ENCODE measurements around the gene EIF4G3. TPM values are rescaled to one million over a fixed set of nuclear protein-coding genes. Genes with fewer than 3 reads are reported as not detected.
A peak's percentile ranks its signal among the peaks of the same experiment; 100 is the strongest.

The EIF4G3 gene
- polyA plus RNA-seq, 4 donors = 10.8 to 32.1 (median 20.1) TPM

DNA sequence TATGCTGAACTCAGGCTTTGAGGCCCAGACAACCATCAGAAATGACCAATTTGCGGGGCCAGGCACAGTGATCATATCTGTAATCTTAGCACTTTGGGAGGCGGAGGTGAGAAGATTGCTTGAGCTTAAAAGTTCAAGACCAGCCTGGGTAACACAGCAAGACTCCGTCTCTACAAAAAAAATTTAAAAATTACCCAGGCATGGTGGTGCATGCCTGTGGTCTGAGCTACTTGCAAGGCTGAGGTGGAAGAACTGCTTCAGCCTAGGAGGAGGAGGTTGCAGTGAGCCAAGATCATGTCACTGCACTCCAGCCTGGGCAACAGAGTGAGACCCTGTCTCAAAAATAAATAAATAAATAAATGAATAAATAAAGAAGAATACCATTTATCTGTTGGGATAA is 156.5 kb downstream of the EIF4G3 start:
- Histone ChIP-seq H3K36me3 (ENCODE audit: control insufficient read depth in 3 of 3, insufficient read depth in 2 of 3, low read depth in 1 of 3, low read length in 3 of 3) (no peaks in the 10 kb centered on the region), H3K9me3 (ENCODE audit: control insufficient read depth in 2 of 2, insufficient read depth in 1 of 2, low read depth in 1 of 2, low read length in 1 of 2) (no peaks in the 10 kb centered on the region), H3K4me3 (ENCODE audit: low read depth in 1 of 3, low read length in 3 of 3) (no peak overlapping the region), H3K27ac (ENCODE audit: low read depth in 1 of 3, low read length in 2 of 3) (no peak overlapping the region), H3K4me1 (ENCODE audit: control insufficient read depth in 3 of 3, insufficient read depth in 2 of 3, low read depth in 1 of 3, low read length in 2 of 3) (peaks cover 0 to 4% (median 0%) of the 10 kb centered on the region in 3 donors), H3K27me3 (ENCODE audit: control insufficient read depth in 3 of 3, insufficient read depth in 3 of 3, low read length in 3 of 3) (no peaks in the 10 kb centered on the region)
- WGBS, 3 donors = 90 to 96% (median 96%) methylated on average over 3 of the region's 3 CpGs
- no peak for FAIRE-seq
- DNase-seq = no peak

DNA sequence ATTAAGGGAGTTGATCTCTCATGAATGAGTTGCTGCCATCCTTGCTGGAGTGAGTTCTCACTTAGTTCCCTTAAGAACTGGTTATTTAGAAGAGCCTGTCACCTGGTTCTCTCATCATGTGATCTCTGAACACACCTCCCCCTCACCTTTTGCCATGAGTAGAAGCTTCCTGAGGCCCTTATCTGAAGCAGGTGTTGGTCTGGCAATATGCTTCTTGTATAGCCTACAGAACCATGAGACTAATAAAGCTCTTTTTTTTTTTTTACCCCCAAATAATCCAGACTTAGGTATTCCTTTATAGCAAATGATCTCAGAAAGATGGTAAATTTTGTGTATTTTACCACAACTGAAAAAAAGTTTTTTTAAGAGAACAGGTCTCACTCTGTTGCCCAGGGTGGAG is 158.0 kb downstream of the EIF4G3 start:
- Histone ChIP-seq H3K4me3 (ENCODE audit: low read depth in 1 of 3, low read length in 3 of 3) (no peak overlapping the region), H3K9me3 (ENCODE audit: control insufficient read depth in 2 of 2, insufficient read depth in 1 of 2, low read depth in 1 of 2, low read length in 1 of 2) (no peaks in the 10 kb centered on the region), H3K27ac (ENCODE audit: low read depth in 1 of 3, low read length in 2 of 3) (no peak overlapping the region), H3K36me3 (ENCODE audit: control insufficient read depth in 3 of 3, insufficient read depth in 2 of 3, low read depth in 1 of 3, low read length in 3 of 3) (no peaks in the 10 kb centered on the region), H3K4me1 (ENCODE audit: control insufficient read depth in 3 of 3, insufficient read depth in 2 of 3, low read depth in 1 of 3, low read length in 2 of 3) (peaks cover 0 to 5% (median 0%) of the 10 kb centered on the region in 3 donors), H3K27me3 (ENCODE audit: control insufficient read depth in 3 of 3, insufficient read depth in 3 of 3, low read length in 3 of 3) (no peaks in the 10 kb centered on the region)
- DNase-seq = no peak
- no peak for FAIRE-seq

DNA sequence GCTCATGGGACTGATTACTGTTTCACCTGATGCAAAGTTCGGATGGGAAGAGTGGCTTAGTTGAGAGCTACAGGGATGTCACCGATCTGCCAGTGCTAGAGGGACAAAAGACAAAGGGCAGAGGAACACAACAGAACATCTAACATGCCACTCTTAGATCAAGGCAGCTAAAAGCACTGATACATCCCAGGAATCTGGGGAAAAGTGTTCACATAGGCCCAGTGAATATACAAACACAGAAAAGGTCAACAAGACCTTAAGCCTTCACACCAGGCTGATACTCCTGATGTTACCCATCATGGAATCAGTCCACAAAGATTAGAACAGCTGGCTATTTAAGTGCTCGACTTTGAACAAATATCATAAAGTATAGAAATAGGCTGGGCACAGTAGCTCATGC is 163.2 kb downstream of the EIF4G3 start:
- Histone ChIP-seq H3K27me3 (ENCODE audit: control insufficient read depth in 3 of 3, insufficient read depth in 3 of 3, low read length in 3 of 3) (no peaks in the 10 kb centered on the region), H3K36me3 (ENCODE audit: control insufficient read depth in 3 of 3, insufficient read depth in 2 of 3, low read depth in 1 of 3, low read length in 3 of 3) (no peaks in the 10 kb centered on the region), H3K4me3 (ENCODE audit: low read depth in 1 of 3, low read length in 3 of 3) (no peak overlapping the region), H3K4me1 (ENCODE audit: control insufficient read depth in 3 of 3, insufficient read depth in 2 of 3, low read depth in 1 of 3, low read length in 2 of 3) (peaks cover 0 to 5% (median 0%) of the 10 kb centered on the region in 3 donors), H3K9me3 (ENCODE audit: control insufficient read depth in 2 of 2, insufficient read depth in 1 of 2, low read depth in 1 of 2, low read length in 1 of 2) (no peaks in the 10 kb centered on the region), H3K27ac (ENCODE audit: low read depth in 1 of 3, low read length in 2 of 3) (no peak overlapping the region)
- DNase-seq = peak in 1 of 2 donors; percentile 18
- WGBS, 3 donors = 59 to 78% (median 70%) methylated on average over 3 of the region's 3 CpGs
- no peak for FAIRE-seq

DNA sequence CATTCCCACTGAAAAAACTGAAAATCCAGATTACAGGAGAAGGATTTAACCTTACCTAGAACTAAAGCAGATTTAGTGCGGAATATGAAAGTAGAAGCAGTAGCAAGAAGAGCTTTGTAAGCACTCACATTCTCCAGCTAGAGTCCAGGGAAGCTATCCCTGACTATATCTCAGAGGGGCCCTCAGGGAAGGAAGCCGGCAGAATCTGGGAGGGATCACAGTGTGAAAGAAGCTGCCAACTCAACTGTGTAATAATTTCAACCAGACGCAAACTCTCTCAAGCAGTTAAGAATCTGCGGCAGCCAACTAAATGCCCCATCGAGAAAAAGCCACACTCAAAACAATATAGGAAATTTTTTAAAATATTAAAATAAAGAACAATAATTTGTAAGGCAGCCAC is 163.8 kb downstream of the EIF4G3 start:
- DNase-seq (peak in 1 of 2 donors; percentile 17), FAIRE-seq (no peak)
- WGBS, 3 donors = 69 to 95% (median 95%) methylated on average over 5 of the region's 5 CpGs
- H3K4me3 ChIP-seq (ENCODE audit: low read depth in 1 of 3, low read length in 3 of 3) = no peak overlapping the region
- no peaks in the 10 kb centered on the region for H3K36me3 ChIP-seq (ENCODE audit: control insufficient read depth in 3 of 3, insufficient read depth in 2 of 3, low read depth in 1 of 3, low read length in 3 of 3)
- no peaks in the 10 kb centered on the region for H3K9me3 ChIP-seq (ENCODE audit: control insufficient read depth in 2 of 2, insufficient read depth in 1 of 2, low read depth in 1 of 2, low read length in 1 of 2)
- no peaks in the 10 kb centered on the region for H3K27me3 ChIP-seq (ENCODE audit: control insufficient read depth in 3 of 3, insufficient read depth in 3 of 3, low read length in 3 of 3)
- H3K4me1 ChIP-seq (ENCODE audit: control insufficient read depth in 3 of 3, insufficient read depth in 2 of 3, low read depth in 1 of 3, low read length in 2 of 3) = peaks cover 0 to 5% (median 0%) of the 10 kb centered on the region in 3 donors
- H3K27ac ChIP-seq (ENCODE audit: low read depth in 1 of 3, low read length in 2 of 3) = peak overlapping the region in 1 of 3 donors; percentile 8

DNA sequence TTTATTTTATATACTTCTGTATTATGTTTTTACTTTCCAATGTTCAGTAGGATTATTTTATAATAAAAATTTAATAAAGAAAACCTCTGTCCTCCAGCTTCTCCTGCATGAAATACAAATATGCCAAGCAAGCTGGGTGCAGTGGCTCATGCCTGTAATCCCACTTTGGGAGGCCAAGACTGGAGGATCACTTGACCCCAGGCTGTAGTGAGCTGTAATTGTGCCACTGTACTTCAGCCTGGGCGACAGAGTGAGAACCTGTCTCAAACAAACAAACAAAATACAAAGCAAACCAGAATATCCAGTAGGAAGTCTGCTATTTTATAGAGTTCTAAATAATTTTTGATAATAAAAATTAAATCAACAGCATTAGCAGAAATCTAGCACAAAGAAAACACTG is 168.8 kb downstream of the EIF4G3 start:
- no peaks in the 10 kb centered on the region for H3K4me1 ChIP-seq (ENCODE audit: control insufficient read depth in 3 of 3, insufficient read depth in 2 of 3, low read depth in 1 of 3, low read length in 2 of 3)
- H3K36me3 ChIP-seq (ENCODE audit: control insufficient read depth in 3 of 3, insufficient read depth in 2 of 3, low read depth in 1 of 3, low read length in 3 of 3) = no peaks in the 10 kb centered on the region
- WGBS, 3 donors = 88 to 92% (median 90%) methylated on average over 1 of the region's 1 CpG
- no peaks in the 10 kb centered on the region for H3K27me3 ChIP-seq (ENCODE audit: control insufficient read depth in 3 of 3, insufficient read depth in 3 of 3, low read length in 3 of 3)
- no peak overlapping the region for H3K27ac ChIP-seq (ENCODE audit: low read depth in 1 of 3, low read length in 2 of 3)
- no peaks in the 10 kb centered on the region for H3K9me3 ChIP-seq (ENCODE audit: control insufficient read depth in 2 of 2, insufficient read depth in 1 of 2, low read depth in 1 of 2, low read length in 1 of 2)
- DNase-seq = no peak
- H3K4me3 ChIP-seq (ENCODE audit: low read depth in 1 of 3, low read length in 3 of 3) = no peak overlapping the region
- no peak for FAIRE-seq

DNA sequence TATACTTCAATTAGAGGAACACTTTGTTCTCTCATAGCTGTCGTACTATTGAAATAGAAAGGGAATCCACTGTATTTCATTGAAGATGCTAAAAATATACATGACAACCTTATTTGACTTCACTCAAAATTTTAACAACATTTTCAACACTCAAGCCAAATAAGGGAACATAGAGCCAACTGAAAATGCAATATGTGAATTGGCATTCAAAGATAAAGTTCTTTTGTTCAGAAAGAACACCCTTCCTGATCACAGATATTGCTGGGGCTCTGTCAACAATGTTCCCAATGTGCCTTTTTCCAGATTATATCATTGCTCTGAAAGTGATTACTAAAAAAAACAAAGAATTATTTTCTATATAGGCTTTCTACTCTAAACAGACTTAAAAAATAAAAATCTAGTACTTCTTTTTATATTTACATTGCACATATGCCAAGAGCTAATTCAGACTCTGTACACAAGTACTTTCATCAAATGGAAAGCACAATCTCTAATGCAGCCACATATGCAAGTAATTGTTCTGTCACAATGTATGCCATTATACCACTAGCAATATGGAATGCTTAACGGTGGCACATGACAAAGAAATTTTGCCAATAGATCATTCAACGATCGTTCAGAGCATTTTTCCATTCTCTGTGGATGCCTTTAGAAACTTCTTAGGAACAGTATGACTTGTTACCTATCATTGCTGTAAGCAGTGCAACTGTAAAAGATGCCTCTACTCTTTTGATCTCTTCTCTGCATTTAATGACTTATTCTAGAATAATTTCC is 171.0 kb downstream of the EIF4G3 start:
- WGBS, 3 donors = 86 to 93% (median 88%) methylated on average over 4 of the region's 4 CpGs
- Histone ChIP-seq H3K4me3 (ENCODE audit: low read depth in 1 of 3, low read length in 3 of 3) (no peak overlapping the region), H3K27me3 (ENCODE audit: control insufficient read depth in 3 of 3, insufficient read depth in 3 of 3, low read length in 3 of 3) (no peaks in the 10 kb centered on the region), H3K4me1 (ENCODE audit: control insufficient read depth in 3 of 3, insufficient read depth in 2 of 3, low read depth in 1 of 3, low read length in 2 of 3) (no peaks in the 10 kb centered on the region), H3K36me3 (ENCODE audit: control insufficient read depth in 3 of 3, insufficient read depth in 2 of 3, low read depth in 1 of 3, low read length in 3 of 3) (no peaks in the 10 kb centered on the region), H3K9me3 (ENCODE audit: control insufficient read depth in 2 of 2, insufficient read depth in 1 of 2, low read depth in 1 of 2, low read length in 1 of 2) (no peaks in the 10 kb centered on the region), H3K27ac (ENCODE audit: low read depth in 1 of 3, low read length in 2 of 3) (no peak overlapping the region)
- no peak for FAIRE-seq
- no peak for DNase-seq

DNA sequence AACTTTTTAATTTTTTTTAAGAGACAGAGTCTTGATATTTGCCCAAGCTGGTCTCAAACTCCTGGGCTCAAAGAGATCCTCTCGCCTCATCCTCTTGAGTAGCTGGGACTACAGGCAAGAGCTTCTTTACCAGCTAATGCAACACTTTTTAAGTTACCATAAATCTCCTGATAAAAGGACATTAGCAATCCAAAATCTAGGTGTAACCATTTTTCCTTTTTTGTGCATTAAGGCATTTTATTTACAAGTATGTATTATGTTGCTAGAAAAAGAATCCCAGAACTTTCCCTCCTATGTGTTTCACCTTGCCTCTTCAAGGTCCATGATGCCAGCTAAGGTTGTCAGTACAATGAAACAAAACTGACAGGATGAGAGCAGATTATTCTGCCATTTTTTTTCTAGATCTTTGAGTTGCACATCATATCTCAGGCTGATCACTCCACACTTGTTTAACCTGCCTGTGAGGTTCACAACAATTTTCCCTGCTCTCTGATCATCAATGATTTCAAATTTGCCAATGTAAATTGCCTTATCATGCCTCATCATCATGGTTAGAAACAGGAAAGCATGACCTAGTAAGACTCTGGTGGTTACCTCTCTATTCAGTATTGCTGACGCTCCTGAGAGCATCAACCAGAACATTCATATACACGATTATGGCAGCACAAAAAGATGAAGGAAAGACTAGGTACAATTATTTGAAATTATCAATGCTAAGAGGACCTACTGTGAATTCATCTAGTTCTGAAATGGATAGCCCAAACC is 173.2 kb downstream of the EIF4G3 start:
- no peak for FAIRE-seq
- no peak for DNase-seq
- no peaks in the 10 kb centered on the region for H3K9me3 ChIP-seq (ENCODE audit: control insufficient read depth in 2 of 2, insufficient read depth in 1 of 2, low read depth in 1 of 2, low read length in 1 of 2)
- no peaks in the 10 kb centered on the region for H3K36me3 ChIP-seq (ENCODE audit: control insufficient read depth in 3 of 3, insufficient read depth in 2 of 3, low read depth in 1 of 3, low read length in 3 of 3)
- H3K4me3 ChIP-seq (ENCODE audit: low read depth in 1 of 3, low read length in 3 of 3) = no peak overlapping the region
- no peak overlapping the region for H3K27ac ChIP-seq (ENCODE audit: low read depth in 1 of 3, low read length in 2 of 3)
- H3K4me1 ChIP-seq (ENCODE audit: control insufficient read depth in 3 of 3, insufficient read depth in 2 of 3, low read depth in 1 of 3, low read length in 2 of 3) = no peaks in the 10 kb centered on the region
- no peaks in the 10 kb centered on the region for H3K27me3 ChIP-seq (ENCODE audit: control insufficient read depth in 3 of 3, insufficient read depth in 3 of 3, low read length in 3 of 3)
- WGBS, 3 donors = 94 to 97% (median 95%) methylated on average over 3 of the region's 3 CpGs

DNA sequence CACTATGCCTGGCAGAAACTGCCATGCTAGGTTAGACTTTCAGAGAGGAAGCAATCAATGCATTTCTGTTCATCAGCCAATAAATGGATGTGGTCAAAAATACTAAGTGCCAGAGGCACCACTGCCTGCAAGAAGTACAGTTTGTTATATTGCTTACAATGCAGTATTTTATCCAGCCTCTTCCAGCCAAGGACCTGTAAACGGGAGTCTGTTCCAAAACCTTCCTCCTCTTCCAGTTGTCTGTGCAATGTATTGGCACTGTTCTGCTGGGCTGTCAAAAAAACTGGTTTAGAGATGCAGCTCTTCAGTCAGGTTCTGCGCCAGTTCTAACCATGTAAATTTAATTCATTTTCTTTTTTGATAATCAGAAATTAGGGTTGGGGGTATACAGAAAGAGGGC is 175.7 kb downstream of the EIF4G3 start:
- Histone ChIP-seq H3K36me3 (ENCODE audit: control insufficient read depth in 3 of 3, insufficient read depth in 2 of 3, low read depth in 1 of 3, low read length in 3 of 3) (no peaks in the 10 kb centered on the region), H3K4me1 (ENCODE audit: control insufficient read depth in 3 of 3, insufficient read depth in 2 of 3, low read depth in 1 of 3, low read length in 2 of 3) (peaks cover 0 to 2% (median 0%) of the 10 kb centered on the region in 3 donors), H3K27ac (ENCODE audit: low read depth in 1 of 3, low read length in 2 of 3) (no peak overlapping the region), H3K9me3 (ENCODE audit: control insufficient read depth in 2 of 2, insufficient read depth in 1 of 2, low read depth in 1 of 2, low read length in 1 of 2) (no peaks in the 10 kb centered on the region), H3K27me3 (ENCODE audit: control insufficient read depth in 3 of 3, insufficient read depth in 3 of 3, low read length in 3 of 3) (no peaks in the 10 kb centered on the region), H3K4me3 (ENCODE audit: low read depth in 1 of 3, low read length in 3 of 3) (no peak overlapping the region)
- WGBS, 3 donors = 73 to 86% (median 86%) methylated on average over 2 of the region's 2 CpGs
- FAIRE-seq = no peak
- DNase-seq = no peak

All from small intestine (tissue), 7 donors.